Sigmoid colon (tissue), 7 donors: Measurements from ENCODE around the gene IQGAP1. TPM values are rescaled to one million over a fixed set of nuclear protein-coding genes. Genes with fewer than 3 reads are reported as not detected.
A peak's percentile ranks its signal among the peaks of the same experiment; 100 is the strongest.
"Not testable (repeated sequence)": the region's sequence is repeated elsewhere in the genome, so short reads cannot be mapped to it uniquely, and the experiment has no call there.

Experiments used
- DNase-seq: peaks from one replicate; pipeline ENCODE4 v3.0.0-alpha.2; 2019
- H3K27ac ChIP-seq, 4 donors: fragments of 200-600 bp; sonication (generic); one replicate each; pipeline ENCODE4 v1.5.1; 2016 to 2019; ENCODE audit warnings: mild to moderate bottlenecking in 1 of 4
- H3K27me3 ChIP-seq, 3 donors: fragments of 200-600 bp; sonication (generic); one replicate each; pipeline ENCODE4 v1.5.1; 2019; ENCODE audit warnings: mild to moderate bottlenecking in 1 of 3
- H3K36me3 ChIP-seq, 4 donors: fragments of 200-600 bp; sonication (generic); one replicate each; pipeline ENCODE4 v1.5.1; 2016 to 2019
- H3K4me1 ChIP-seq, 4 donors: fragments of 200-600 bp; sonication (generic); one replicate each; pipeline ENCODE4 v1.5.1; 2017 to 2019
- H3K4me3 ChIP-seq, 4 donors: fragments of 200-600 bp; sonication (generic); one replicate each; pipeline ENCODE4 v1.5.1; 2017 to 2019; ENCODE audit warnings: mild to moderate bottlenecking in 2 of 4, moderate library complexity in 1 of 4
- H3K9me3 ChIP-seq, 4 donors: fragments of 200-600 bp in 3 of 4; sonication (generic) in 3 of 4; one replicate each; pipeline versions ENCODE4 v1.5.1 to v1.6.1; 2013 to 2019
- CTCF ChIP-seq, 4 experiments: fragments of 450-650 bp in 3 of 4; fragments of 200-600 bp in 1 of 4; IDR thresholded peaks; one replicate each; pipeline ENCODE4 v1.5.1; 2016 to 2019; ENCODE audit warnings: antibody characterized with exemption in 4 of 4, mild to moderate bottlenecking in 3 of 4, moderate library complexity in 2 of 4
- EP300 ChIP-seq, 4 donors: sonication (generic); formaldehyde crosslinking; IDR thresholded peaks; one replicate each; pipeline ENCODE4 v1.6.1; 2017; ENCODE audit warnings: antibody characterized with exemption in 4 of 4
- POLR2A ChIP-seq, 2 donors: fragments of 450-650 bp; IDR thresholded peaks; one replicate each; pipeline ENCODE4 v1.6.1; 2016; ENCODE audit warnings: antibody characterized with exemption in 2 of 2, mild to moderate bottlenecking in 2 of 2, moderate library complexity in 2 of 2
- POLR2AphosphoS5 ChIP-seq, 4 donors: sonication (generic); formaldehyde crosslinking; IDR thresholded peaks; one replicate each; pipeline ENCODE4 v1.6.1; 2017; ENCODE audit warnings: antibody characterized with exemption in 4 of 4
- WGBS, 2 donors: extraction: QIAGEN DNeasy Blood & Tissue Kit; methylation state at CpG; one replicate each; pipeline ENCODE4 v1.1.7; 2013; 5-methylcytosine and 5-hydroxymethylcytosine counted together
- intact Hi-C: fragments of 100-400 bp; cut with DNase I; formaldehyde crosslinking; loops from one replicate; pipeline ENCODE4 v1.15.1; 2023
- polyA plus RNA-seq, 3 donors: library from polyadenylated mRNA; stranded (reverse); fragments of 200-250 nt; gene quantifications; one replicate each; pipeline ENCODE4 v1.2.3, GENCODE V29; 2013
- total RNA-seq, 4 donors: library from RNA; depleted of rRNA; stranded (reverse); fragments of >200 nt; gene quantifications; one replicate each; pipeline ENCODE4 v1.1.0, GENCODE V29; 2016
- donor health status: healthy with polysubstance abuse.
- donor health status: Bipolar disorder and iron deficiency.
- donor health status: healthy.

IQGAP1 gene
- total and polyA plus RNA-seq, 7 donors, result 96.7 to 283 (median 135) TPM

- H3K27me3 ChIP-seq, result no peaks in the 10 kb centered on the region
- intact Hi-C loops, result no loop called here
- H3K4me3 ChIP-seq, result no peak overlapping the region
- peak overlapping the region in 3 of 4 donors; percentile 31 to 52 (median 33) for H3K27ac ChIP-seq
- no peak for DNase-seq
- 78 to 82% methylated on average over 9 of the region's 9 CpGs for WGBS, 2 donors
- no peaks in the 10 kb centered on the region for H3K9me3 ChIP-seq
- no peaks in the 10 kb centered on the region for H3K36me3 ChIP-seq
- TF ChIP-seq POLR2AphosphoS5 (IDR thresholded peaks at IDR 0.05) (no peak), EP300 (IDR thresholded peaks at IDR 0.05) (no peak), POLR2A (IDR thresholded peaks at IDR 0.05) (no peak), CTCF (IDR thresholded peaks at IDR 0.05) (no peak)
- H3K4me1 ChIP-seq, result peaks cover 0 to 62% (median 46%) of the 10 kb centered on the region in 4 donors
Measured at GRCh38 chr15:90414408-90415028, 26.5 kb downstream of the IQGAP1 start.

GRCh38 chr15:90416052-90416451, 28.0 kb downstream of the IQGAP1 start:
- 87 to 90% methylated on average over 5 of the region's 5 CpGs for WGBS, 2 donors
- H3K27ac ChIP-seq, H3K27me3 ChIP-seq, H3K36me3 ChIP-seq, intact Hi-C loops, H3K4me3 ChIP-seq, DNase-seq, H3K9me3 ChIP-seq: not testable (repeated sequence)
- H3K4me1 ChIP-seq, result peaks cover 0 to 77% (median 61%) of the 10 kb centered on the region in 4 donors

- H3K36me3 ChIP-seq, result no peaks in the 10 kb centered on the region
- intact Hi-C loops, result loop anchor here (2.0 kb wide), 1 partner anchor 54 kb away; no protein-coding TSS in a partner anchor
- DNase-seq, result no peak
- TF ChIP-seq POLR2AphosphoS5 (IDR thresholded peaks at IDR 0.05) (no peak), POLR2A (IDR thresholded peaks at IDR 0.05) (no peak)
- H3K9me3 ChIP-seq, result no peaks in the 10 kb centered on the region
- H3K4me1 ChIP-seq, result peaks cover 0 to 78% (median 63%) of the 10 kb centered on the region in 4 donors
- WGBS, 2 donors, result 37 to 61% methylated on average over 4 of the region's 4 CpGs
- H3K4me3 ChIP-seq, result no peak overlapping the region
- H3K27me3 ChIP-seq, result no peaks in the 10 kb centered on the region
- peak overlapping the region; percentile 77 to 89 (median 82) for H3K27ac ChIP-seq
Measured at GRCh38 chr15:90418627-90419026, 30.6 kb downstream of the IQGAP1 start.

- intact Hi-C loops, result loop anchor here (2.0 kb wide), 1 partner anchor 54 kb away; no protein-coding TSS in a partner anchor
- H3K4me1 ChIP-seq, result peaks cover 0 to 78% (median 63%) of the 10 kb centered on the region in 4 donors
- no peak for DNase-seq
- no peaks in the 10 kb centered on the region for H3K36me3 ChIP-seq
- H3K27me3 ChIP-seq, result no peaks in the 10 kb centered on the region
- no peaks in the 10 kb centered on the region for H3K9me3 ChIP-seq
- peak overlapping the region; percentile 77 to 89 (median 82) for H3K27ac ChIP-seq
- no peak overlapping the region for H3K4me3 ChIP-seq
- no peak for TF ChIP-seq EP300 (IDR thresholded peaks at IDR 0.05)
- no peak for TF ChIP-seq POLR2A (IDR thresholded peaks at IDR 0.05)
- TF ChIP-seq CTCF (IDR thresholded peaks at IDR 0.05), result no peak
- no peak for TF ChIP-seq POLR2AphosphoS5 (IDR thresholded peaks at IDR 0.05)
Measured at GRCh38 chr15:90419206-90419605, 31.2 kb downstream of the IQGAP1 start.

- intact Hi-C loops, result loop anchor here (2.0 to 5.0 kb wide), 2 partner anchors 55 to 103 kb away; no protein-coding TSS in a partner anchor
- no peaks in the 10 kb centered on the region for H3K36me3 ChIP-seq
- no peaks in the 10 kb centered on the region for H3K27me3 ChIP-seq
- H3K9me3 ChIP-seq, result no peaks in the 10 kb centered on the region
- no peak for TF ChIP-seq CTCF (IDR thresholded peaks at IDR 0.05)
- TF ChIP-seq EP300 (IDR thresholded peaks at IDR 0.05), result peak; percentile 88 to 98 (median 90)
- TF ChIP-seq POLR2A (IDR thresholded peaks at IDR 0.05), result no peak
- TF ChIP-seq POLR2AphosphoS5 (IDR thresholded peaks at IDR 0.05), result peak; percentile 68 to 85 (median 78)
- H3K4me3 ChIP-seq, result peak overlapping the region in 1 of 4 donors; percentile 14
- peaks cover 0 to 78% (median 63%) of the 10 kb centered on the region in 4 donors for H3K4me1 ChIP-seq
- 50 to 55% methylated on average over 6 of the region's 6 CpGs for WGBS, 2 donors
- DNase-seq, result no peak
- H3K27ac ChIP-seq, result peak overlapping the region; percentile 77 to 89 (median 82)
Measured at GRCh38 chr15:90419738-90420406, 31.8 kb downstream of the IQGAP1 start.
